Mesenchymal stem cell (in vitro differentiated cells and primary cell): ENCODE data around the gene ZFP1.

Experiments
- DNase-seq: peaks from one replicate; pipeline ENCODE4 v3.0.0-alpha.2; 2013
- H2AFZ ChIP-seq: one replicate; pipeline ENCODE4 v1.6.1; 2013; ENCODE audit warnings: low read depth, mild to moderate bottlenecking, control low read depth, inconsistent platforms, low read length, moderate library complexity
- H2AK5ac ChIP-seq: 2 replicates; pipeline ENCODE4 v1.6.1; 2013; ENCODE audit warnings: low read length, moderate library complexity, mild to moderate bottlenecking, inconsistent platforms; ENCODE audit not compliant: severe bottlenecking
- H2BK120ac ChIP-seq: one replicate; pipeline ENCODE4 v1.6.1; 2013; ENCODE audit warnings: low read depth, mild to moderate bottlenecking, inconsistent platforms, low read length, moderate library complexity
- H2BK12ac ChIP-seq, 2 experiments: one replicate each; pipeline ENCODE4 v1.6.1; 2013; ENCODE audit warnings: inconsistent platforms in 2 of 2, low read length in 2 of 2, mild to moderate bottlenecking in 2 of 2, moderate library complexity in 2 of 2, control low read depth in 1 of 2
- H2BK15ac ChIP-seq: one replicate; pipeline ENCODE4 v1.6.1; 2013; ENCODE audit warnings: mild to moderate bottlenecking, low read depth, inconsistent platforms; ENCODE audit not compliant: poor library complexity, severe bottlenecking
- H2BK5ac ChIP-seq: 2 replicates; pipeline ENCODE4 v1.6.1; 2013; ENCODE audit warnings: low read depth, mild to moderate bottlenecking, low read length, control low read depth, inconsistent platforms; ENCODE audit not compliant: poor library complexity, severe bottlenecking
- H3K14ac ChIP-seq, 2 experiments: one replicate each; pipeline ENCODE4 v1.6.1; 2013; ENCODE audit warnings: inconsistent platforms in 2 of 2, low read length in 2 of 2, control low read depth in 1 of 2, mild to moderate bottlenecking in 1 of 2, moderate library complexity in 1 of 2
- H3K18ac ChIP-seq, 2 experiments: one replicate each; pipeline ENCODE4 v1.6.1; 2013; ENCODE audit warnings: inconsistent platforms in 2 of 2, low read length in 2 of 2, control low read depth in 1 of 2, low read depth in 1 of 2, mild to moderate bottlenecking in 1 of 2
- H3K23ac ChIP-seq, 2 experiments: one replicate each; pipeline ENCODE4 v1.6.1; 2013; ENCODE audit warnings: inconsistent platforms in 2 of 2, low read length in 2 of 2, mild to moderate bottlenecking in 2 of 2, moderate library complexity in 2 of 2, control low read depth in 1 of 2
- H3K27ac ChIP-seq: 2 replicates; pipeline ENCODE4 v1.5.1; 2013; ENCODE audit warnings: mild to moderate bottlenecking, moderate library complexity, low read length, control low read depth, inconsistent platforms; ENCODE audit not compliant: poor library complexity, severe bottlenecking
- H3K27me3 ChIP-seq, 2 experiments: 2 replicates each; pipeline versions ENCODE4 v1.6.1 to v1.7.0; 2013; ENCODE audit warnings: low read length in 2 of 2, mild to moderate bottlenecking in 2 of 2, moderate library complexity in 2 of 2, control low read depth in 1 of 2, inconsistent platforms in 1 of 2; ENCODE audit not compliant: control insufficient read depth in 1 of 2, insufficient read depth in 1 of 2
- H3K36me3 ChIP-seq, 2 experiments: 2 replicates each; pipeline versions ENCODE4 v1.6.1 to v1.7.0; 2013; ENCODE audit warnings: low read length in 2 of 2, control low read depth in 1 of 2, inconsistent platforms in 1 of 2, low read depth in 1 of 2, mild to moderate bottlenecking in 1 of 2; ENCODE audit not compliant: insufficient read depth in 2 of 2, control insufficient read depth in 1 of 2
- H3K4ac ChIP-seq, 2 experiments: one replicate each; pipeline ENCODE4 v1.6.1; 2013; ENCODE audit warnings: inconsistent platforms in 2 of 2, low read length in 2 of 2, mild to moderate bottlenecking in 2 of 2, moderate library complexity in 2 of 2, control low read depth in 1 of 2, low read depth in 1 of 2
- H3K4me1 ChIP-seq: 2 replicates; pipeline ENCODE4 v1.6.1; 2013; ENCODE audit warnings: low read depth, low read length, control low read depth; ENCODE audit not compliant: control insufficient read depth, insufficient read depth
- H3K4me2 ChIP-seq: 2 replicates; pipeline ENCODE4 v1.6.1; 2013; ENCODE audit warnings: low read length, mild to moderate bottlenecking, inconsistent platforms; ENCODE audit not compliant: poor library complexity, severe bottlenecking
- H3K4me3 ChIP-seq, 2 experiments: 2 replicates each; pipeline versions ENCODE4 v1.5.1 to v1.7.0; 2013; ENCODE audit warnings: low read length in 2 of 2, mild to moderate bottlenecking in 2 of 2, control low read depth in 1 of 2, low read depth in 1 of 2; ENCODE audit not compliant: insufficient read depth in 1 of 2
- H3K79me1 ChIP-seq: replicated peaks from 2 replicates; pipeline ENCODE4 v1.6.1; 2013; ENCODE audit warnings: mild to moderate bottlenecking, control low read depth, low read length, inconsistent platforms; ENCODE audit not compliant: poor library complexity, severe bottlenecking
- H3K9ac ChIP-seq: 2 replicates; pipeline ENCODE4 v1.7.0; 2013; ENCODE audit warnings: mild to moderate bottlenecking, low read length, moderate library complexity
- H3K9me3 ChIP-seq: 2 replicates; pipeline ENCODE4 v1.7.0; 2013; ENCODE audit warnings: mild to moderate bottlenecking, low read length; ENCODE audit not compliant: control insufficient read depth
- H4K8ac ChIP-seq: one replicate; pipeline ENCODE4 v1.6.1; 2013; ENCODE audit warnings: inconsistent platforms, mild to moderate bottlenecking, low read length, moderate library complexity
- H4K91ac ChIP-seq: one replicate; pipeline ENCODE4 v1.6.1; 2013; ENCODE audit warnings: mild to moderate bottlenecking, low read length, inconsistent platforms
- WGBS: methylation state at CpG from one replicate; pipeline ENCODE4 v1.1.7; 2013; ENCODE audit warnings: mixed read lengths; 5-methylcytosine and 5-hydroxymethylcytosine counted together

The ZFP1 gene

DNA sequence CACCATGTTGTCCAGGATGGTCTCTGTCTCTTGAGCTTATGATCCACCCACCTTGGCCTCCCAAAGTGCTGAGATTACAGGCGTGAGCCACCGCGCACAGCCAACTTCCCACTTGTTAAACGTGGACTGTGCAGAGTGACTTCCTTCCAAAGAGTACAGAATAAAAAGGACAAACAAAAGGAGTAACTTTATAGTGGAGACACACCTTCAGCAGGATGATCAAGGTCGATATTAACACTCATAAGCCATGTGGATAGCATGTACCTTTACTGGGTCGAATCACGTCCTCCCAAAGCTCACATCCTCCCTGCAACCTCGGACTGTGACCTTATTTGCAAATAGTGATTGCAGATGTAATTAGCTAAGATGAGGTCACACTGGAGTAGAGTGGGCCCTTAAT, 10.1 kb upstream of the ZFP1 start:
- Histone ChIP-seq H4K8ac (no peak overlapping the region), H3K18ac (no peak overlapping the region), H3K36me3 (no peaks in the 10 kb centered on the region), H3K27ac (no peak overlapping the region), H4K91ac (no peak overlapping the region), H2BK120ac (no peak overlapping the region), H3K23ac (no peak overlapping the region), H2AK5ac (no peak overlapping the region), H3K4me1 (peaks cover 8% of the 10 kb centered on the region), H2BK5ac (no peak overlapping the region), H3K14ac (no peak overlapping the region), H2BK12ac (no peak overlapping the region), H3K9me3 (no peaks in the 10 kb centered on the region), H3K27me3 (no peaks in the 10 kb centered on the region), H3K4ac (no peak overlapping the region), H2AFZ (no peak overlapping the region), H3K79me1 (no peaks in the 10 kb centered on the region), H3K4me3 (no peak overlapping the region), H2BK15ac (no peak overlapping the region), H3K4me2 (peak overlapping the region; percentile 44), H3K9ac (no peak overlapping the region)
- DNase-seq: no peak
- 91% methylated on average over 8 of the region's 8 CpGs for WGBS

DNA sequence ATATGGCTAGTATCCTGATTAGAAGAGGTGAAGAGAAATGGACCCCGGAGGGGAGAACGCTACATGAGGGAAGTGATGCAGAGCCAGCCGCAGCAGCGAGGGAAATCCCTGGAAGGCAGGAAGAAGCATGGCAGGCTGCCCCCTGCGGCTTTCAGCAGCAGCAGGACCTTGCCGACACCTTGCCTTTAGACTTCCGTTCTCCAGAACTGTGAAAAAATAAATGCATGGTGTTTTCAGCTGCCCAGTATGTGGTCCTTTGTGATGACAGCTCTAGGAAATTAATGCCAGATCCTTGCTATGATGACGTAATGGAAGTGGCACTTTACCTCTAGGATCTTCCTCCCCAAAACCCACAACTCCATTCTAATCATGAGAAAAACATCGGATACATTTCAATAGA, 9.7 kb upstream of the ZFP1 start:
- Histone ChIP-seq H2BK12ac (no peak overlapping the region), H3K14ac (no peak overlapping the region), H3K79me1 (no peaks in the 10 kb centered on the region), H2BK15ac (no peak overlapping the region), H3K9me3 (no peaks in the 10 kb centered on the region), H3K4ac (no peak overlapping the region), H3K23ac (no peak overlapping the region), H2BK120ac (no peak overlapping the region), H4K8ac (no peak overlapping the region), H3K36me3 (no peaks in the 10 kb centered on the region), H3K18ac (no peak overlapping the region), H3K9ac (no peak overlapping the region), H4K91ac (no peak overlapping the region), H3K4me2 (peak overlapping the region; percentile 44), H2AFZ (no peak overlapping the region), H3K27ac (no peak overlapping the region), H3K4me1 (peaks cover 8% of the 10 kb centered on the region), H3K4me3 (no peak overlapping the region), H3K27me3 (no peaks in the 10 kb centered on the region), H2AK5ac (no peak overlapping the region), H2BK5ac (no peak overlapping the region)
- no peak for DNase-seq
- 68% methylated on average over 9 of the region's 9 CpGs for WGBS

DNA sequence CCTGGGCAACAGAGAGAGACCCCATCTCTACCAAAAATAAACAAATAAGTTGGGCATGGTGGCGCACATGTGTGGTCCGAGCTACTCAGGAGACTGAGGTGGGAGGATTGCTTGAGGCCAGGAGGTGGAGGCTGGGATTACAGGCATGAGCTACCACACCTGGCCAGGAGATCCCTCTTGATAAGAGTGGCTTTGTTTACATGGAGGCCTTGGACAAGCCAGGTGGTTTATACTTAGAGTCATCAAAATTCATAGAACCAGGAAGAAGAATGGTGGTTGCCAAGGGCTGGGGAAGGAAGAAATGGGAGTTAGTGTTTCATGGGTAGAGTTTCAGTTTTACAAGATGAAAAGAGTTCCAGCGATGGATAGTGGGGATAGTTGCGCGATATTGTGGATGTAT, 8.8 kb upstream of the ZFP1 start:
- Histone ChIP-seq H2BK15ac (no peak overlapping the region), H3K4me3 (no peak overlapping the region), H3K9ac (no peak overlapping the region), H3K23ac (no peak overlapping the region), H3K36me3 (no peaks in the 10 kb centered on the region), H3K27me3 (no peaks in the 10 kb centered on the region), H2BK5ac (no peak overlapping the region), H4K8ac (no peak overlapping the region), H3K27ac (no peak overlapping the region), H3K4ac (no peak overlapping the region), H3K18ac (no peak overlapping the region), H2AK5ac (no peak overlapping the region), H3K9me3 (no peaks in the 10 kb centered on the region), H2BK12ac (no peak overlapping the region), H2AFZ (no peak overlapping the region), H3K4me2 (no peak overlapping the region), H2BK120ac (no peak overlapping the region), H4K91ac (no peak overlapping the region), H3K14ac (no peak overlapping the region), H3K4me1 (peaks cover 8% of the 10 kb centered on the region), H3K79me1 (no peaks in the 10 kb centered on the region)
- DNase-seq: no peak
- 98% methylated on average over 2 of the region's 5 CpGs for WGBS

GRCh38 chr16:75143941-75144340, 4.4 kb upstream of the ZFP1 start:
- Histone ChIP-seq H3K4me1 (peaks cover 2% of the 10 kb centered on the region), H3K79me1 (peaks cover under 1% of the 10 kb centered on the region), H2AK5ac (no peak overlapping the region), H3K18ac (no peak overlapping the region), H3K27me3 (no peaks in the 10 kb centered on the region), H4K91ac (no peak overlapping the region), H3K4ac (no peak overlapping the region), H2AFZ (no peak overlapping the region), H2BK12ac (no peak overlapping the region), H2BK120ac (no peak overlapping the region), H2BK5ac (no peak overlapping the region), H3K4me3 (no peak overlapping the region), H3K27ac (no peak overlapping the region), H3K14ac (no peak overlapping the region), H3K9ac (no peak overlapping the region), H3K23ac (no peak overlapping the region), H3K36me3 (no peaks in the 10 kb centered on the region), H4K8ac (no peak overlapping the region), H2BK15ac (no peak overlapping the region), H3K9me3 (no peaks in the 10 kb centered on the region), H3K4me2 (no peak overlapping the region)
- DNase-seq: no peak
- WGBS: 92% methylated on average over 5 of the region's 6 CpGs
